IMR-90 (cell line): ENCODE measurements around the gene ROM1. TPM values are rescaled to one million over a fixed set of nuclear protein-coding genes. Genes with fewer than 3 reads are reported as not detected.

ENCODE experiments used
- ATAC-seq: fragments of 200-7000 bp; cut with Tn5 transposase; 2 replicates; pipeline ENCODE4 v1.9.1; 2020; ENCODE audit warnings: low read depth, mild to moderate bottlenecking, moderate library complexity
- BruUV-seq: library from RNA; stranded (reverse); fragments of 400-500 nt; replicated peaks from 2 replicates; lab custom pipeline; 2021; lab: Mats Ljungman, UMichigan
- CTCF ChIA-PET: fragments of 300-600 bp; formaldehyde crosslinking; extraction: SDS; loops from one replicate; lab custom pipeline; 2021; ENCODE audit warnings: antibody characterized with exemption; lab: Yijun Ruan, JAX
- POLR2A ChIA-PET: fragments of 300-600 bp; sonication (Branson Sonifier 250); formaldehyde crosslinking; loops from one replicate; lab custom pipeline; 2022; ENCODE audit warnings: antibody characterized with exemption; ENCODE audit not compliant: unreplicated experiment; lab: Charles Lee
- DNase-seq: peaks from one replicate; pipeline ENCODE4 v3.0.0; 2013
- H2AFZ ChIP-seq: replicated peaks from 2 replicates; pipeline ENCODE3; 2013; ENCODE audit warnings: low read length, mild to moderate bottlenecking; ENCODE audit not compliant: poor library complexity
- H2AK5ac ChIP-seq: 2 replicates; pipeline ENCODE4 v1.6.1; 2013; ENCODE audit warnings: low read depth, low read length, inconsistent platforms
- H2AK9ac ChIP-seq: replicated peaks from 2 replicates; pipeline ENCODE3; 2013; ENCODE audit warnings: mild to moderate bottlenecking, low read depth, low read length, moderate library complexity; ENCODE audit not compliant: poor library complexity
- H2BK120ac ChIP-seq: 2 replicates; pipeline ENCODE4 v1.6.1; 2013; ENCODE audit warnings: low read depth, low read length, inconsistent platforms
- H2BK15ac ChIP-seq: 3 replicates; pipeline ENCODE4 v1.6.1; 2013; ENCODE audit warnings: low read depth, low read length, inconsistent platforms
- H2BK20ac ChIP-seq: 2 replicates; pipeline ENCODE4 v1.6.1; 2013; ENCODE audit warnings: low read depth, mild to moderate bottlenecking, inconsistent platforms, low read length, moderate library complexity
- H2BK5ac ChIP-seq: 2 replicates; pipeline ENCODE4 v1.6.1; 2013; ENCODE audit warnings: mild to moderate bottlenecking, low read depth, low read length, inconsistent platforms; ENCODE audit not compliant: poor library complexity, severe bottlenecking
- H3K14ac ChIP-seq: replicated peaks from 2 replicates; pipeline ENCODE4 v1.6.1; 2013; ENCODE audit warnings: low read depth, low read length, inconsistent platforms
- H3K18ac ChIP-seq: 2 replicates; pipeline ENCODE4 v1.6.1; 2013; ENCODE audit warnings: low read depth, low read length, control low read depth
- H3K23ac ChIP-seq: 2 replicates; pipeline ENCODE4 v1.6.1; 2013; ENCODE audit warnings: low read depth, low read length, inconsistent platforms
- H3K27ac ChIP-seq: 2 replicates; pipeline ENCODE4 v1.5.1; 2013; ENCODE audit warnings: mild to moderate bottlenecking, control low read depth, low read length; ENCODE audit not compliant: insufficient read depth
- H3K27me3 ChIP-seq: 2 replicates; pipeline ENCODE4 v1.6.1; 2013; ENCODE audit warnings: low read length; ENCODE audit not compliant: control insufficient read depth, insufficient read depth
- H3K36me3 ChIP-seq: 2 replicates; pipeline ENCODE4 v1.6.1; 2013; ENCODE audit warnings: low read length, mixed read lengths; ENCODE audit not compliant: control insufficient read depth, insufficient read depth
- H3K4ac ChIP-seq: 2 replicates; pipeline ENCODE4 v1.6.1; 2013; ENCODE audit warnings: low read depth, low read length, inconsistent platforms
- H3K4me1 ChIP-seq: 2 replicates; pipeline ENCODE4 v1.6.1; 2013; ENCODE audit warnings: low read length, mixed read lengths; ENCODE audit not compliant: control insufficient read depth, insufficient read depth
- H3K4me2 ChIP-seq: 2 replicates; pipeline ENCODE4 v1.6.1; 2013; ENCODE audit warnings: low read depth, mild to moderate bottlenecking, control low read depth, low read length, moderate library complexity
- H3K4me3 ChIP-seq: 2 replicates; pipeline ENCODE4 v1.5.1; 2013; ENCODE audit warnings: low read depth, mild to moderate bottlenecking, control low read depth, low read length, moderate library complexity; ENCODE audit not compliant: insufficient read depth
- H3K56ac ChIP-seq: 2 replicates; pipeline ENCODE4 v1.6.1; 2013; ENCODE audit warnings: low read length, inconsistent platforms; ENCODE audit not compliant: insufficient read depth; ENCODE audit errors: extremely low read depth
- H3K79me1 ChIP-seq, 2 experiments: 2 replicates each; pipeline ENCODE4 v1.6.1; 2013; ENCODE audit warnings: low read length in 2 of 2, inconsistent platforms in 1 of 2, low read depth in 1 of 2
- H3K9ac ChIP-seq: 2 replicates; pipeline ENCODE4 v1.6.1; 2013; ENCODE audit warnings: low read depth, low read length, control low read depth
- H3K9me1 ChIP-seq: 2 replicates; pipeline ENCODE4 v1.6.1; 2013; ENCODE audit warnings: low read length, inconsistent platforms; ENCODE audit not compliant: insufficient read depth
- H3K9me3 ChIP-seq: 2 replicates; pipeline ENCODE4 v1.6.1; 2013; ENCODE audit warnings: low read length; ENCODE audit not compliant: control insufficient read depth, insufficient read depth
- H4K20me1 ChIP-seq: 2 replicates; pipeline ENCODE4 v1.6.1; 2013; ENCODE audit warnings: low read length, inconsistent platforms; ENCODE audit not compliant: insufficient read depth
- H4K5ac ChIP-seq: 2 replicates; pipeline ENCODE4 v1.6.1; 2013; ENCODE audit warnings: mild to moderate bottlenecking, low read depth, low read length, control low read depth
- H4K8ac ChIP-seq, 2 experiments: 2 replicates each; pipeline ENCODE4 v1.6.1; 2013; ENCODE audit warnings: low read depth in 2 of 2, low read length in 2 of 2, control low read depth in 1 of 2, inconsistent platforms in 1 of 2
- H4K91ac ChIP-seq: 2 replicates; pipeline ENCODE4 v1.6.1; 2013; ENCODE audit warnings: low read depth, low read length, inconsistent platforms; ENCODE audit not compliant: insufficient read depth
- CEBPB ChIP-seq: IDR thresholded peaks from 2 replicates; pipeline ENCODE4 v1.6.1; 2012; ENCODE audit warnings: low read depth, low read length, improper control_type of control experiment
- CHD1 ChIP-seq: IDR thresholded peaks from 2 replicates; pipeline ENCODE4 v1.6.1; 2012; ENCODE audit warnings: low read depth, low read length, improper control_type of control experiment
- CTCF ChIP-seq: conservative IDR thresholded peaks from 2 replicates; pipeline ENCODE4 v1.5.1; 2012; ENCODE audit warnings: mild to moderate bottlenecking, low read depth, low read length, improper control_type of control experiment
- ELK1 ChIP-seq: fragments of 150-350 bp; IDR thresholded peaks from 2 replicates; pipeline ENCODE4 v1.6.1; 2016; ENCODE audit warnings: low read depth, mild to moderate bottlenecking, low read length, moderate library complexity, borderline replicate concordance
- FOS ChIP-seq: fragments of 150-350 bp; IDR thresholded peaks from 2 replicates; pipeline ENCODE4 v1.6.1; 2016; ENCODE audit warnings: low read depth, low read length
- MAFK ChIP-seq: IDR thresholded peaks from 2 replicates; pipeline ENCODE4 v1.6.1; 2012; ENCODE audit warnings: low read depth, low read length, improper control_type of control experiment
- MAZ ChIP-seq: IDR thresholded peaks from 2 replicates; pipeline ENCODE4 v1.6.1; 2012; ENCODE audit warnings: low read depth, mild to moderate bottlenecking, low read length, improper control_type of control experiment, moderate library complexity, borderline replicate concordance
- MXI1 ChIP-seq: IDR thresholded peaks from 2 replicates; pipeline ENCODE4 v1.6.1; 2012; ENCODE audit warnings: low read depth, mild to moderate bottlenecking, low read length, moderate library complexity, borderline replicate concordance
- NFE2L2 ChIP-seq: fragments of 150-350 bp; IDR thresholded peaks from 2 replicates; pipeline ENCODE4 v1.6.1; 2016; ENCODE audit warnings: low read depth, mild to moderate bottlenecking, low read length
- POLR2A ChIP-seq: IDR thresholded peaks from 2 replicates; pipeline ENCODE4 v1.6.1; 2012; ENCODE audit warnings: mild to moderate bottlenecking, low read depth, low read length
- RAD21 ChIP-seq: IDR thresholded peaks from 2 replicates; pipeline ENCODE4 v1.6.1; 2012; ENCODE audit warnings: low read length, improper control_type of control experiment
- RCOR1 ChIP-seq: IDR thresholded peaks from 2 replicates; pipeline ENCODE4 v1.6.1; 2012; ENCODE audit warnings: mild to moderate bottlenecking, low read length, improper control_type of control experiment; ENCODE audit not compliant: insufficient replicate concordance
- RFX5 ChIP-seq: IDR thresholded peaks from 2 replicates; pipeline ENCODE4 v1.8.0; 2012; ENCODE audit warnings: low read depth, mild to moderate bottlenecking, low read length, moderate library complexity
- SMC3 ChIP-seq: fragments of 150-350 bp; IDR thresholded peaks from 2 replicates; pipeline ENCODE4 v1.6.1; 2016; ENCODE audit warnings: low read depth, mild to moderate bottlenecking, antibody characterized with exemption, low read length, moderate library complexity
- USF2 ChIP-seq: fragments of 150-350 bp; IDR thresholded peaks from 2 replicates; pipeline ENCODE4 v1.6.1; 2017; ENCODE audit warnings: mild to moderate bottlenecking, antibody characterized with exemption, low read length, low read depth
- WGBS, 2 experiments: methylation state at CpG; one replicate each; pipeline versions ENCODE4 v1.1.5 to v1.1.7; 2013; ENCODE audit warnings: missing lambda C conversion rate in 2 of 2; ENCODE audit not compliant: insufficient read length in 1 of 2; ENCODE audit errors: extremely low coverage in 2 of 2; 5-methylcytosine and 5-hydroxymethylcytosine counted together
- dilution Hi-C: fragments of 300-500 bp; cut with HindIII; formaldehyde crosslinking; loops from one replicate; pipeline ENCODE4 v1.14.3; 2018; ENCODE audit warnings: low sequenced_read_pairs; ENCODE audit not compliant: unreplicated experiment
- in situ Hi-C: fragments of 300-500 bp; cut with MboI; formaldehyde crosslinking; loops from 3 replicates; pipeline ENCODE4 v1.14.3; 2019; ENCODE audit warnings: low sequenced_read_pairs, inconsistent platforms, mixed read lengths
- intact Hi-C: fragments of 100-400 bp; cut with micrococcal nuclease; formaldehyde crosslinking; loops from 2 replicates; pipeline ENCODE4 v1.10.0; 2022
- polyA plus RNA-seq, 3 experiments: library from polyadenylated mRNA; depleted of rRNA; stranded (reverse); fragments of >200 nt; gene quantifications; 2 replicates each; pipeline ENCODE4 v1.2.3, GENCODE V29; 2012; ENCODE audit warnings: low replicate concordance in 1 of 3
- total RNA-seq: library from RNA; depleted of rRNA; stranded (reverse); fragments of >200 nt; gene quantifications from 2 replicates; pipeline ENCODE4 v1.2.3, GENCODE V29; 2012

ROM1 gene
- total and polyA plus RNA-seq, 2 of the 4 experiments (the other 2 are of a cell fraction) = 2.2 to 2.5 TPM

- CTCF ChIA-PET = no interaction called here
Measured at GRCh38 chr11:62649486-62649885, 36.4 kb downstream of the ROM1 start.

More at GRCh38 chr11:62649486-62649885, 36.4 kb downstream of the ROM1 start:
- dilution Hi-C loops = no loop called here
- Histone ChIP-seq H4K91ac (no peak overlapping the region), H3K9me1 (0 out of 2 replicates have a peak, but pooled peaks cover under 1% of the 10 kb centered on the region), H2BK15ac (no peak overlapping the region), H2AK5ac (no peak overlapping the region), H3K4me3 (no peak overlapping the region), H3K27ac (no peak overlapping the region), H3K4ac (no peak overlapping the region), H3K27me3 (no peaks in the 10 kb centered on the region), H4K8ac (no peak overlapping the region), H2BK120ac (no peak overlapping the region), H3K56ac (no peak overlapping the region), H3K4me2 (no peak overlapping the region), H2AFZ (no peak overlapping the region), H2BK5ac (no peak overlapping the region), H4K5ac (no peak overlapping the region), H3K18ac (no peak overlapping the region), H3K4me1 (peaks cover 8% of the 10 kb centered on the region), H3K9ac (no peak overlapping the region), H3K79me1 (peaks cover 6 to 55% of the 10 kb centered on the region in 2 experiments), H3K23ac (no peak overlapping the region), H3K36me3 (peaks cover 27% of the 10 kb centered on the region), H4K20me1 (peaks cover 14% of the 10 kb centered on the region), H2AK9ac (no peak overlapping the region), H3K9me3 (no peaks in the 10 kb centered on the region), H2BK20ac (no peak overlapping the region), H3K14ac (no peak overlapping the region)
- DNase-seq (no peak), ATAC-seq (no peak)
- 100% methylated on average over 7 of the region's 11 CpGs; no CpG with 5 or more reads in 1 of the 2 experiments for WGBS, 2 experiments
- in situ Hi-C loops = no loop called here
- POLR2A ChIA-PET = interaction anchor here (1.3 kb wide), 1 partner anchor 16 kb away, joined by 5 read pairs; the partner anchor contains the start of gene CSKMT
- no TSS peak for BruUV-seq
- intact Hi-C loops = no loop called here
- TF ChIP-seq USF2 (no peak), RFX5 (no peak), CTCF (no peak), RAD21 (no peak), CEBPB (no peak), SMC3 (no peak), FOS (no peak), RCOR1 (no peak), MAZ (no peak), MAFK (no peak), MXI1 (no peak), NFE2L2 (no peak), CHD1 (no peak), POLR2A (no peak), ELK1 (no peak)
